Measurements from ENCODE around the gene SLC12A1. TPM values are rescaled to one million over a fixed set of nuclear protein-coding genes. Genes with fewer than 3 reads are reported as not detected.

SLC12A1 gene
- total RNA-seq, 4 donors from 2014 or later: not detected

DNA sequence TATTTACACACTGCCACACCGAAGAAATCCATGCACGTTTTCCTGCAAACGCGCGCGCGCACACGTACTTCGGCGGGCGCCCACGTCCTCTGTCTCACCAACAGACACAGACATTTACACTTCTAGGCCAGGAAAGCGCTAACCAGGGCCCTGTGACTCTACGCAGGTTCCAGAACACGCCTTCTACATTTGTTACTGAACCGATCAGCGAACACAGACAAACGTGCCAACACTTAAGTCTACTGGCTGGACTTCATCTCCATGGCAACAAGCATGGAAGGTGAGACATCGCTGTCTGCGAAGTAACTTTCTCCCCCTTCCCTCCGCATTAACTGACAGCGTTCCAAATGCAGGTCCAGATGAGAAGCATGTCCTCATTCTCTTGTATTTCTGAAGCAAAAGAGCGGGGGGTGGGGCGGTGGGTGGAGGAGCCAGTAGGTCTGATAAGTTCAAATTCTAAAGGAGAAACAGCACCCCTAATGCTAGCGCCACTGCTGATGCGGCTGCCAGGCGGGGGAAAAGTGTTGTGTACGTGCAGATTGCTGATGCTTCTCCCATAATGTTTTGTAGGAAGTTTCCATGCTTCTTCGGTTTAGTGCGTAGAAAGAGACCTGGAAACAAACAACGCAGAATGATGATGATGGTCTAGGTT, 14.4 kb upstream of the SLC12A1 start, which contains the start of gene CTXN2:
CTXN2 (plus strand) TSS at position 92 of the 652 bp plus-strand sequence. CDS start 9,636 bp downstream, outside the sequence.
- in situ Hi-C loops (cut with MboI; ENCODE audit: low sequenced_read_pairs in 4 of 4): no loop called here
- no peak within 1 kb of the TSS for H3K4me3 ChIP-seq

GRCh38 chr15:48202068-48202467, 4.0 kb upstream of the SLC12A1 start:
- intact Hi-C loops (cut with DNase I; ENCODE audit: low total_unique reads): no loop called here
- no peak for DNase-seq

More for the DNA sequence above, 14.4 kb upstream of the SLC12A1 start, which contains the start of gene CTXN2:
- intact Hi-C loops (cut with DNase I; ENCODE audit: low total_unique reads): no loop called here
- Histone ChIP-seq H3K27me3 (peaks cover 3 to 11% (median 4%) of the 10 kb centered on the region in 3 donors), H3K4me1 (no peaks in the 10 kb centered on the region), H3K27ac (no peak within 1 kb of the TSS), H3K36me3 (no peaks in the 10 kb centered on the region), H3K9me3 (no peaks in the 10 kb centered on the region)
- DNase-seq (no peak), ATAC-seq (no peak)
- TF ChIP-seq POLR2A (IDR thresholded peaks at IDR 0.05): no peak
- TF ChIP-seq, protein P1, sequence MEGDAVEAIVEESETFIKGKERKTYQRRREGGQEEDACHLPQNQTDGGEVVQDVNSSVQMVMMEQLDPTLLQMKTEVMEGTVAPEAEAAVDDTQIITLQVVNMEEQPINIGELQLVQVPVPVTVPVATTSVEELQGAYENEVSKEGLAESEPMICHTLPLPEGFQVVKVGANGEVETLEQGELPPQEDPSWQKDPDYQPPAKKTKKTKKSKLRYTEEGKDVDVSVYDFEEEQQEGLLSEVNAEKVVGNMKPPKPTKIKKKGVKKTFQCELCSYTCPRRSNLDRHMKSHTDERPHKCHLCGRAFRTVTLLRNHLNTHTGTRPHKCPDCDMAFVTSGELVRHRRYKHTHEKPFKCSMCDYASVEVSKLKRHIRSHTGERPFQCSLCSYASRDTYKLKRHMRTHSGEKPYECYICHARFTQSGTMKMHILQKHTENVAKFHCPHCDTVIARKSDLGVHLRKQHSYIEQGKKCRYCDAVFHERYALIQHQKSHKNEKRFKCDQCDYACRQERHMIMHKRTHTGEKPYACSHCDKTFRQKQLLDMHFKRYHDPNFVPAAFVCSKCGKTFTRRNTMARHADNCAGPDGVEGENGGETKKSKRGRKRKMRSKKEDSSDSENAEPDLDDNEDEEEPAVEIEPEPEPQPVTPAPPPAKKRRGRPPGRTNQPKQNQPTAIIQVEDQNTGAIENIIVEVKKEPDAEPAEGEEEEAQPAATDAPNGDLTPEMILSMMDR (IDR thresholded peaks at IDR 0.05 in 4 of 5, conservative IDR thresholded peaks at IDR 0.05 in 1 of 5): no peak

DNA sequence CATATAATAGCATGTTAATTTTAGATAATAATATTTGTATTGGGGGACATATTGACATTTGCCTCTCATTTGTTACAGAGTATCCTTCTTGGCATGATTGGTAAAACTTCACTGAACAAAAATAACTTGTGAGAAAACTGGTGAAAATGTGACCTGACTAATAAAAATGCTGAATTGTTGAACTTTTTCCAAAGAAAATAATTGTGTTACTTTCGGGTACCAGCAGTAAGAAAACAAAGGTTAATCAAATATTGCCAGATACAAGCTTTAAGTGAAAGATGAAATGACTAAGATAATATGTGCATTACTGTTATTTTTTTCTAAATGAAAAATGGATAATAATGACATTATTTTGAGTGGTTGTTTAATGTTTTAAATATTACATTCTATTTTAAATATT, 15.2 kb downstream of the SLC12A1 start:
- ATAC-seq: no peak
- no peaks in the 10 kb centered on the region for H3K9me3 ChIP-seq

More at GRCh38 chr15:48202068-48202467, 4.0 kb upstream of the SLC12A1 start:
- no peak overlapping the region for H3K4me3 ChIP-seq
- no peak overlapping the region for H3K27ac ChIP-seq
- no peaks in the 10 kb centered on the region for H3K36me3 ChIP-seq
- in situ Hi-C loops (cut with MboI; ENCODE audit: low sequenced_read_pairs in 4 of 4): no loop called here
- TF ChIP-seq, protein P1 (IDR thresholded peaks at IDR 0.05 in 4 of 5, conservative IDR thresholded peaks at IDR 0.05 in 1 of 5): no peak
- no peak for TF ChIP-seq POLR2A (IDR thresholded peaks at IDR 0.05)
- no peaks in the 10 kb centered on the region for H3K9me3 ChIP-seq
- ATAC-seq: no peak
- no peaks in the 10 kb centered on the region for H3K27me3 ChIP-seq
- no peaks in the 10 kb centered on the region for H3K4me1 ChIP-seq

DNA sequence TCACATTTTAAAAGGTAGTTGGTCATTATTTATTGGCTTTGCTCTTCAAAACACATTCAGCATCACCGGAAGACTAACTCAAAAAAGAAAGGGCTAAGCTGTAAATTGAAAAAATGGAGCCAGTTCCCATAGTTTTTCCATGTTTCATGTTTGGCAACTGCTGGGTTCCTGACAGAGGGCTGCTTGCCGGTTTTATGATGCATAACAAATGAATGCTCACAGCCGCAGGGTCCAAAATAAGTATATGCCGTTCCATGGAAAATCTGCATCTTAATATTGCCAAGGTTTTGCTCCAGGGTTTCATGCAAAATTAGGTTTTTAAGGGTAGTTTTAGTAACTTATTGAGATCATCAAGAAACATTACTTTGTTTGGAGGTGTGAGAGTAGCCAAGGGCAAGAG, 15.8 kb downstream of the SLC12A1 start:
- no peak for TF ChIP-seq POLR2A (IDR thresholded peaks at IDR 0.05)
- TF ChIP-seq, protein P1 (IDR thresholded peaks at IDR 0.05 in 4 of 5, conservative IDR thresholded peaks at IDR 0.05 in 1 of 5): no peak
- Histone ChIP-seq H3K9me3 (no peaks in the 10 kb centered on the region), H3K27ac (no peak overlapping the region), H3K27me3 (no peaks in the 10 kb centered on the region), H3K36me3 (no peaks in the 10 kb centered on the region), H3K4me1 (no peaks in the 10 kb centered on the region), H3K4me3 (no peak overlapping the region)
- ATAC-seq (no peak), DNase-seq (no peak)
- intact Hi-C loops (cut with DNase I; ENCODE audit: low total_unique reads): no loop called here
- in situ Hi-C loops (cut with MboI; ENCODE audit: low sequenced_read_pairs in 4 of 4): no loop called here

More for the DNA sequence above, 15.2 kb downstream of the SLC12A1 start:
- intact Hi-C loops (cut with DNase I; ENCODE audit: low total_unique reads): no loop called here
- Histone ChIP-seq H3K27me3 (no peaks in the 10 kb centered on the region), H3K27ac (no peak overlapping the region), H3K4me3 (no peak overlapping the region), H3K4me1 (no peaks in the 10 kb centered on the region), H3K36me3 (no peaks in the 10 kb centered on the region)
- in situ Hi-C loops (cut with MboI; ENCODE audit: low sequenced_read_pairs in 4 of 4): no loop called here
- DNase-seq: no peak
- TF ChIP-seq, protein P1 (IDR thresholded peaks at IDR 0.05 in 4 of 5, conservative IDR thresholded peaks at IDR 0.05 in 1 of 5): no peak
- TF ChIP-seq POLR2A (IDR thresholded peaks at IDR 0.05): no peak
